ENCODE data around the gene TMEM225B.
A peak's percentile ranks its signal among the peaks of the same experiment; 100 is the strongest.
"Not testable (repeated sequence)": the region's sequence is repeated elsewhere in the genome, so short reads cannot be mapped to it uniquely, and the experiment has no call there.

TMEM225B gene

DNA sequence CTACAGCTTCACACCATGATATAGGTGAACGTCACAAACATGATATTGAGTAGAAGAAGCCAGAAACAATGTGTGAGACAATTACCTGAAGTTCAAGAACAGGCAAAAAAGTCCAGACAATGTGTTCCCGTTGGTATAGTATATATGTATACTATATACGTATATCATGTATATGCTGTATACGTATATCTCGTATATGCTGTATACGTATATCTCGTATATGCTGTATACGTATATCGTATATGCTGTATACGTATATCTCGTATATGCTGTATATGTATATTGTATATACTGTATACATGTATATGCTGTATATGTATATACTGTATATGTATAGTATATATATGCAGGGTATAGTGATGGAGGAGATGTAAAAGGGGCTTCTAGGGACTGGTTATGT, 29.4 kb downstream of the TMEM225B start:
- DNase-seq (ENCODE audit: low read depth) = no peak
- TF ChIP-seq, protein P1, sequence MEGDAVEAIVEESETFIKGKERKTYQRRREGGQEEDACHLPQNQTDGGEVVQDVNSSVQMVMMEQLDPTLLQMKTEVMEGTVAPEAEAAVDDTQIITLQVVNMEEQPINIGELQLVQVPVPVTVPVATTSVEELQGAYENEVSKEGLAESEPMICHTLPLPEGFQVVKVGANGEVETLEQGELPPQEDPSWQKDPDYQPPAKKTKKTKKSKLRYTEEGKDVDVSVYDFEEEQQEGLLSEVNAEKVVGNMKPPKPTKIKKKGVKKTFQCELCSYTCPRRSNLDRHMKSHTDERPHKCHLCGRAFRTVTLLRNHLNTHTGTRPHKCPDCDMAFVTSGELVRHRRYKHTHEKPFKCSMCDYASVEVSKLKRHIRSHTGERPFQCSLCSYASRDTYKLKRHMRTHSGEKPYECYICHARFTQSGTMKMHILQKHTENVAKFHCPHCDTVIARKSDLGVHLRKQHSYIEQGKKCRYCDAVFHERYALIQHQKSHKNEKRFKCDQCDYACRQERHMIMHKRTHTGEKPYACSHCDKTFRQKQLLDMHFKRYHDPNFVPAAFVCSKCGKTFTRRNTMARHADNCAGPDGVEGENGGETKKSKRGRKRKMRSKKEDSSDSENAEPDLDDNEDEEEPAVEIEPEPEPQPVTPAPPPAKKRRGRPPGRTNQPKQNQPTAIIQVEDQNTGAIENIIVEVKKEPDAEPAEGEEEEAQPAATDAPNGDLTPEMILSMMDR (IDR thresholded peaks at IDR 0.05; ENCODE audit: low read length, missing control alignments) = no peak
- no peak overlapping the region for H3K4me3 ChIP-seq (replicated peaks; ENCODE audit: low read depth, low read length)

DNA sequence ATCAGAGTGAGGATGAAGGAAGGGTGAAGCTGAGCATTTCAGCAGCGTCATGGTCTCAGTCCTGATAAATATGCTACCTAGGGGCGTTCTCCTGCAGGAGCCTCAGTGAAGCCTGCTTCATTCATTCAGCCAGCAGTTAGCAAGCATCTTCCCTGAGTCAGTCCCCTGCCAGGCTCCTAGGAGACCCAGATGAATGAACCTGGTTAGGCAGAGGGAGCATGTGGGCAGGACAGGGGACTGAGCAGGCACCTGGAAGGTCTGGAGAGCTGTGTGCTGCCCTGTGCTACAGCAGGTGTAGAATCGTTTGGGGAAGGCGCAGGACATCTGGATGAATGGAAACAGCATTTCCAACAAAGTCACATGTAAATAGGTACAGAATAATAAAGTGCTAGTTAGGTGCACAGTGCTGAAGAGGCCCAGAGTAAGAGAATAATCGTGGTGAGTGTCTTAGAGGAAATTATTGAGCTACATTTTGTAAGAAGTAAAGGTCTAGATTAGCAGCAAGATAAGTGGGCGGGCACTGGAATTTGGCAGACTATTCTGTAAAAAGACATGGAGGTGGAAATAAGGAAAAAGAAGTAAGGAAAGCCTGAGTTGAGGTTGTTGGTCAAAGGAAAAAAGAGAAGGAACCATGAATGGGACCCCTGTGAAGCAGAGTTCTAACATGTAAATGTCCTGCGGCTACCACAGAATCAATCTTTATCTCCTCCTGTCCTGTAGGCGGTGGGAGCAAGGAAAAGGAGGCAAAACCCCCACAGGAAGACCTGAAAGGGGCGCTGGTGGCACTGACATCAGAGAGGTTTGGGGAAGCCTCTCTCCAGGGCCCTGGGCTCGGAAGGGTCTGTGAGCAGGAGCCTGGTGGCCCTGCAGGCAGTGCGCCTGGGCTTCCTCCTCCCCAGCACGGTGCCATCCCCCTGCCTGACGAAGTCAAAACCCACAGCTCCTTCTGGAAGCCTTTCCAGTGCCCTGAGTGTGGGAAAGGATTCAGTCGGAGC, 30.7 kb downstream of the TMEM225B start:
- H3K4me3 ChIP-seq (replicated peaks; ENCODE audit: low read depth, low read length) = no peak overlapping the region
- DNase-seq (ENCODE audit: low read depth) = no peak
- TF ChIP-seq, protein P1 (IDR thresholded peaks at IDR 0.05; ENCODE audit: low read length, missing control alignments) = no peak

DNA sequence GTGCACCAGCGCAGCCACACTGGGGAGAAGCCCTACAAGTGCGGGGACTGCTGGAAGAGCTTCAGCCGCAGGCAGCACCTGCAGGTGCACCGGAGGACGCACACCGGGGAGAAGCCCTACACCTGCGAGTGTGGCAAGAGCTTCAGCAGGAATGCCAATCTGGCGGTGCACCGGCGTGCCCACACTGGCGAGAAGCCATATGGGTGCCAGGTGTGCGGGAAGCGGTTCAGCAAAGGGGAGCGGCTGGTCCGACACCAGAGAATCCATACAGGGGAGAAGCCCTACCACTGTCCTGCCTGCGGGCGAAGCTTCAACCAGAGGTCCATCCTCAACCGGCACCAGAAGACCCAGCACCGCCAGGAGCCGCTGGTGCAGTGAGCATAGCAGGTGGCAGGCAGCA, 31.6 kb downstream of the TMEM225B start:
- H3K4me3 ChIP-seq (replicated peaks; ENCODE audit: low read depth, low read length) = no peak overlapping the region
- no peak for DNase-seq (ENCODE audit: low read depth)
- TF ChIP-seq, protein P1 (IDR thresholded peaks at IDR 0.05; ENCODE audit: low read length, missing control alignments) = no peak

GRCh38 chr7:99631295-99632109, 33.4 kb downstream of the TMEM225B start:
- DNase-seq (ENCODE audit: low read depth) = peak; percentile 8
- no peak overlapping the region for H3K4me3 ChIP-seq (replicated peaks; ENCODE audit: low read depth, low read length)
- TF ChIP-seq, protein P1 (IDR thresholded peaks at IDR 0.05; ENCODE audit: low read length, missing control alignments) = no peak

- DNase-seq (ENCODE audit: low read depth); H3K4me3 ChIP-seq (replicated peaks; ENCODE audit: low read depth, low read length): not testable (repeated sequence)
Observed at GRCh38 chr7:99637414-99637813, 39.3 kb downstream of the TMEM225B start.

GRCh38 chr7:99638731-99639130, 40.7 kb downstream of the TMEM225B start:
- no peak for DNase-seq (ENCODE audit: low read depth)
- H3K4me3 ChIP-seq (replicated peaks; ENCODE audit: low read depth, low read length) = no peak overlapping the region
- TF ChIP-seq, protein P1 (IDR thresholded peaks at IDR 0.05; ENCODE audit: low read length, missing control alignments) = no peak

- no peak for DNase-seq (ENCODE audit: low read depth)
- H3K4me3 ChIP-seq (replicated peaks; ENCODE audit: low read depth, low read length) = no peak overlapping the region
- TF ChIP-seq, protein P1 (IDR thresholded peaks at IDR 0.05; ENCODE audit: low read length, missing control alignments) = no peak
Observed at GRCh38 chr7:99639267-99639666, 41.2 kb downstream of the TMEM225B start.
